Upper lobe of right lung (tissue), 1 donor: ENCODE measurements around the gene GMDS. TPM values are rescaled to one million over a fixed set of nuclear protein-coding genes. Genes with fewer than 3 reads are reported as not detected.

Experiments used
- ATAC-seq: fragments of 200-7000 bp; cut with Tn5 transposase; one replicate; pipeline ENCODE4 v1.9.1; 2020; ENCODE audit warnings: mild to moderate bottlenecking, moderate library complexity
- DNase-seq: peaks from one replicate; pipeline ENCODE4 v3.0.0-alpha.2; 2020
- H3K27ac ChIP-seq: fragments of 200-600 bp; one replicate; pipeline ENCODE4 v1.8.0; 2022
- H3K27me3 ChIP-seq: fragments of 200-600 bp; one replicate; pipeline ENCODE4 v1.8.0; 2022; ENCODE audit warnings: mild to moderate bottlenecking
- H3K36me3 ChIP-seq: fragments of 200-600 bp; one replicate; pipeline ENCODE4 v1.8.0; 2022
- H3K4me1 ChIP-seq: fragments of 200-600 bp; one replicate; pipeline ENCODE4 v1.8.0; 2022
- H3K4me3 ChIP-seq: fragments of 200-600 bp; one replicate; pipeline ENCODE4 v1.8.0; 2022; ENCODE audit warnings: mild to moderate bottlenecking
- H3K9me3 ChIP-seq: fragments of 200-600 bp; one replicate; pipeline ENCODE4 v1.8.0; 2022
- CTCF ChIP-seq: fragments of 200-600 bp; IDR thresholded peaks from one replicate; pipeline ENCODE4 v1.8.0; 2022; ENCODE audit warnings: antibody characterized with exemption
- intact Hi-C: fragments of 100-400 bp; cut with DNase I; formaldehyde crosslinking; loops from one replicate; pipeline ENCODE4 v1.11.0; 2022
- total RNA-seq: library from RNA; stranded (reverse); fragmentation: NEBNext Ultra II Directional; extraction: Animal tissue kit (Norgen Biotek cat#: 25700); gene quantifications from one replicate; pipeline ENCODE4 v1.2.1, GENCODE V29; 2021
- donor health status: DM: no; HTN: yes; CAD: no; lungs with severe emphysema.

The GMDS gene
- total RNA-seq, 1 donor from 2014 or later: 12.2 TPM

GRCh38 chr6:1703091-1703855 is 542.1 kb downstream of the GMDS start:
- Histone ChIP-seq H3K36me3 (no peaks in the 10 kb centered on the region), H3K4me3 (no peak overlapping the region), H3K4me1 (no peaks in the 10 kb centered on the region), H3K9me3 (no peaks in the 10 kb centered on the region), H3K27me3 (no peaks in the 10 kb centered on the region), H3K27ac (no peak overlapping the region)
- DNase-seq (no peak), ATAC-seq (no peak)
- no peak for TF ChIP-seq CTCF
- intact Hi-C loops: no loop called here

- ATAC-seq: no peak
- no peak for TF ChIP-seq CTCF
- H3K4me3 ChIP-seq: no peak overlapping the region
Measured at GRCh38 chr6:1702580-1703051, 542.8 kb downstream of the GMDS start.

GRCh38 chr6:1701668-1702353 is 543.6 kb downstream of the GMDS start:
- no peak overlapping the region for H3K27ac ChIP-seq
- intact Hi-C loops: no loop called here
- TF ChIP-seq CTCF: no peak
- H3K27me3 ChIP-seq: no peaks in the 10 kb centered on the region
- peak; percentile 69 for ATAC-seq
- H3K9me3 ChIP-seq: no peaks in the 10 kb centered on the region
- no peaks in the 10 kb centered on the region for H3K4me1 ChIP-seq
- DNase-seq: no peak
- no peak overlapping the region for H3K4me3 ChIP-seq
- H3K36me3 ChIP-seq: no peaks in the 10 kb centered on the region

More at GRCh38 chr6:1702580-1703051, 542.8 kb downstream of the GMDS start:
- H3K27ac ChIP-seq: no peak overlapping the region
- intact Hi-C loops: no loop called here
- no peaks in the 10 kb centered on the region for H3K27me3 ChIP-seq
- DNase-seq: no peak
- H3K9me3 ChIP-seq: no peaks in the 10 kb centered on the region
- H3K36me3 ChIP-seq: no peaks in the 10 kb centered on the region
- H3K4me1 ChIP-seq: no peaks in the 10 kb centered on the region

GRCh38 chr6:1700278-1700967 is 545.0 kb downstream of the GMDS start:
- H3K36me3 ChIP-seq: no peaks in the 10 kb centered on the region
- H3K4me3 ChIP-seq: no peak overlapping the region
- no peaks in the 10 kb centered on the region for H3K9me3 ChIP-seq
- no peak for ATAC-seq
- no peak for DNase-seq
- intact Hi-C loops: no loop called here
- no peaks in the 10 kb centered on the region for H3K4me1 ChIP-seq
- no peaks in the 10 kb centered on the region for H3K27me3 ChIP-seq
- no peak overlapping the region for H3K27ac ChIP-seq
- no peak for TF ChIP-seq CTCF

GRCh38 chr6:1698527-1698926 is 546.9 kb downstream of the GMDS start:
- Histone ChIP-seq H3K9me3 (no peaks in the 10 kb centered on the region), H3K4me1 (no peaks in the 10 kb centered on the region), H3K36me3 (no peaks in the 10 kb centered on the region), H3K4me3 (no peak overlapping the region), H3K27ac (no peak overlapping the region), H3K27me3 (no peaks in the 10 kb centered on the region)
- DNase-seq: no peak
- TF ChIP-seq CTCF: no peak
- ATAC-seq: peak; percentile 13
- intact Hi-C loops: no loop called here
